ENCODE data around the gene METTL14.

Gene METTL14

GRCh38 chr4:118743867-118744266 is 58.7 kb downstream of the METTL14 start:
- H3K27ac ChIP-seq, result no peak overlapping the region
- H3K4me1 ChIP-seq (ENCODE audit: control insufficient read depth in 1 of 2, insufficient read depth in 1 of 2, low read depth in 1 of 2, low read length in 1 of 2), result no peaks in the 10 kb centered on the region
- H3K27me3 ChIP-seq, result no peaks in the 10 kb centered on the region
- H3K9me3 ChIP-seq, result no peaks in the 10 kb centered on the region
- no peak for TF ChIP-seq CTCF (IDR thresholded peaks at IDR 0.05)
- peaks cover 27% of the 10 kb centered on the region for H3K36me3 ChIP-seq
- H3K4me3 ChIP-seq (ENCODE audit: low read depth in 1 of 2, low read length in 1 of 2), result no peak overlapping the region

GRCh38 chr4:118745357-118745756 is 60.2 kb downstream of the METTL14 start:
- Histone ChIP-seq H3K27me3 (no peaks in the 10 kb centered on the region), H3K9me3 (no peaks in the 10 kb centered on the region), H3K36me3 (peaks cover 25% of the 10 kb centered on the region), H3K4me1 (ENCODE audit: control insufficient read depth in 1 of 2, insufficient read depth in 1 of 2, low read depth in 1 of 2, low read length in 1 of 2) (no peaks in the 10 kb centered on the region), H3K27ac (no peak overlapping the region), H3K4me3 (ENCODE audit: low read depth in 1 of 2, low read length in 1 of 2) (no peak overlapping the region)
- no peak for TF ChIP-seq CTCF (IDR thresholded peaks at IDR 0.05)

GRCh38 chr4:118746251-118746919 is 61.2 kb downstream of the METTL14 start:
- Histone ChIP-seq H3K4me3 (ENCODE audit: low read depth in 1 of 2, low read length in 1 of 2) (no peak overlapping the region), H3K4me1 (ENCODE audit: control insufficient read depth in 1 of 2, insufficient read depth in 1 of 2, low read depth in 1 of 2, low read length in 1 of 2) (no peaks in the 10 kb centered on the region), H3K9me3 (no peaks in the 10 kb centered on the region), H3K36me3 (peaks cover 28% of the 10 kb centered on the region), H3K27ac (no peak overlapping the region), H3K27me3 (no peaks in the 10 kb centered on the region)
- no peak for TF ChIP-seq CTCF (IDR thresholded peaks at IDR 0.05)

GRCh38 chr4:118749347-118749988 is 64.3 kb downstream of the METTL14 start:
- TF ChIP-seq CTCF (IDR thresholded peaks at IDR 0.05), result no peak
- H3K36me3 ChIP-seq, result peaks cover 27% of the 10 kb centered on the region
- no peaks in the 10 kb centered on the region for H3K4me1 ChIP-seq (ENCODE audit: control insufficient read depth in 1 of 2, insufficient read depth in 1 of 2, low read depth in 1 of 2, low read length in 1 of 2)
- H3K27ac ChIP-seq, result no peak overlapping the region
- no peaks in the 10 kb centered on the region for H3K27me3 ChIP-seq
- H3K4me3 ChIP-seq (ENCODE audit: low read depth in 1 of 2, low read length in 1 of 2), result no peak overlapping the region
- no peaks in the 10 kb centered on the region for H3K9me3 ChIP-seq

GRCh38 chr4:118751629-118752323 is 66.6 kb downstream of the METTL14 start:
- H3K9me3 ChIP-seq, result no peaks in the 10 kb centered on the region
- TF ChIP-seq CTCF (IDR thresholded peaks at IDR 0.05), result no peak
- no peaks in the 10 kb centered on the region for H3K4me1 ChIP-seq (ENCODE audit: control insufficient read depth in 1 of 2, insufficient read depth in 1 of 2, low read depth in 1 of 2, low read length in 1 of 2)
- H3K4me3 ChIP-seq (ENCODE audit: low read depth in 1 of 2, low read length in 1 of 2), result no peak overlapping the region
- H3K27me3 ChIP-seq, result no peaks in the 10 kb centered on the region
- H3K27ac ChIP-seq, result no peak overlapping the region
- H3K36me3 ChIP-seq, result peaks cover 32% of the 10 kb centered on the region
